SK-N-SH (cell line): ENCODE data around the gene PLEK2.
"Not testable (repeated sequence)": the region's sequence is repeated elsewhere in the genome, so short reads cannot be mapped to it uniquely, and the experiment has no call there.

Experiments
- EP300 ChIP-seq, 2 experiments: IDR thresholded peaks; 2 replicates each; pipeline versions ENCODE4 v1.4.0 to v1.6.1; 2012; ENCODE audit warnings: borderline replicate concordance in 1 of 2, low read depth in 1 of 2, low read length in 1 of 2
- FOXM1 ChIP-seq: IDR thresholded peaks from 2 replicates; pipeline ENCODE4 v1.4.0; 2012; ENCODE audit warnings: low read depth, mild to moderate bottlenecking
- JUND ChIP-seq: IDR thresholded peaks from 2 replicates; pipeline ENCODE4 v1.4.0; 2012
- MEF2A ChIP-seq: IDR thresholded peaks from 2 replicates; pipeline ENCODE4 v1.4.0; 2012; ENCODE audit warnings: low read depth, borderline replicate concordance
- NFIC ChIP-seq: IDR thresholded peaks from 2 replicates; pipeline ENCODE4 v1.4.0; 2012; ENCODE audit warnings: borderline replicate concordance
- RXRA ChIP-seq: IDR thresholded peaks from 2 replicates; pipeline ENCODE4 v1.4.0; 2012; ENCODE audit warnings: low read depth, mild to moderate bottlenecking, borderline replicate concordance
- TF ChIP-seq, protein P1 (sequence below): fragments of 200-600 bp; sonication (generic); IDR thresholded peaks from 2 replicates; pipeline ENCODE4 v1.6.1; 2017; ENCODE audit warnings: antibody characterized with exemption, mild to moderate bottlenecking, moderate library complexity

DNA sequence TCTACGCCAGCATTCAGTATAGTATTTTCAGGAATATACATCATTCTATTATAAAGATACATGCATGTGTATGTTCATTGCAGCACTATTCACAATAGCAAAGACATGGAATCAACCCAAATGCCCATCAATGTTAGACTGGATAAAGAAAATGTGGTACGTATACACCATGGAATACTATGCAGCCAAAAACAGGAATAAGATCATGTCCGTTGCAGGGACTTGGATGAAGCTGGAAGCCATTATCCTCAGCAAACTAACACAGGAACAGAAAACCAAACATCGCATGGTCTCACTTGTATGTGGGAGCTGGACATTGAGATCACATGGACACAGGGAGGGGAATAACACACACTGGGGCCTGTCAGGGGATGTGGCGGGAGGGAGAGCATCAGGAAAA, 3.6 kb upstream of the PLEK2 start:
- TF ChIP-seq, protein P1, sequence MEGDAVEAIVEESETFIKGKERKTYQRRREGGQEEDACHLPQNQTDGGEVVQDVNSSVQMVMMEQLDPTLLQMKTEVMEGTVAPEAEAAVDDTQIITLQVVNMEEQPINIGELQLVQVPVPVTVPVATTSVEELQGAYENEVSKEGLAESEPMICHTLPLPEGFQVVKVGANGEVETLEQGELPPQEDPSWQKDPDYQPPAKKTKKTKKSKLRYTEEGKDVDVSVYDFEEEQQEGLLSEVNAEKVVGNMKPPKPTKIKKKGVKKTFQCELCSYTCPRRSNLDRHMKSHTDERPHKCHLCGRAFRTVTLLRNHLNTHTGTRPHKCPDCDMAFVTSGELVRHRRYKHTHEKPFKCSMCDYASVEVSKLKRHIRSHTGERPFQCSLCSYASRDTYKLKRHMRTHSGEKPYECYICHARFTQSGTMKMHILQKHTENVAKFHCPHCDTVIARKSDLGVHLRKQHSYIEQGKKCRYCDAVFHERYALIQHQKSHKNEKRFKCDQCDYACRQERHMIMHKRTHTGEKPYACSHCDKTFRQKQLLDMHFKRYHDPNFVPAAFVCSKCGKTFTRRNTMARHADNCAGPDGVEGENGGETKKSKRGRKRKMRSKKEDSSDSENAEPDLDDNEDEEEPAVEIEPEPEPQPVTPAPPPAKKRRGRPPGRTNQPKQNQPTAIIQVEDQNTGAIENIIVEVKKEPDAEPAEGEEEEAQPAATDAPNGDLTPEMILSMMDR, result not testable (repeated sequence)
- not testable (repeated sequence) for TF ChIP-seq EP300 (IDR thresholded peaks at IDR 0.05; ENCODE audit: borderline replicate concordance in 1 of 2, low read depth in 1 of 2, low read length in 1 of 2); MEF2A; JUND; RXRA; FOXM1; NFIC
